Measurements from ENCODE around the gene CRLF1.

CRLF1 gene

DNA sequence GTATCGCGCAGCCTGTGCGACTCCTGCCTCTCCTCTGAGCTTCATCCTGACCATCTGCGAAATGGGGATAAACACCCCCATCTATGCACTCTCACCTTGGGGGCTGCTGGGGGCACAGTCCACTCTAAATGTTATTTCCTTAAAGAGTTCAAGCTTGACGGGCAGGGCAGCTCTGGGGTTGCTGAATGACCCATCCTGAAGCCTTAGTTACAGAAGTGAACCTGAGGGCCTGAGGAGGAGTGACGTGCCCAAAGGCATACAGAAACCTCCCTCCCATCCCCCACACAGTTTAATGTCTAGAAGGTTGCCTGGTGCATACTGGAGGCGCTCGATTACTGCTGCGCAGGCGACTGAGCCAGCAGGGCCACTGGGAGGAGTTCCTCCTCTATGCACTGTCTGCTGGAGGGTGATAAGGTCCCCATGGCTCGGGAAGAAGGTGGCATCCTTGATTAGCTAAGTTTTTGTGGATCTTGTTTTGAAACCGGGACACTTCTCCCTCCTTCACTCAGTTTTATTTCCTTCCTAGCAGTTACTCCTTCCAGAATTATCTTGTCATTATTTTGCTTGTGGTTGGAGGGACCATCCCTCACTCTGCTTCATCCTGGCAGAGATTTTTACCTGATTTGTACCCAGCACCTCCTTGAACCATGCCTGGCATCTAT, 62.7 kb downstream of the CRLF1 start:
- no peak for DNase-seq

All from activated gamma-delta T cell (primary cell).